Ascending aorta (tissue), 2 donors: ENCODE data around the gene PTPN11. TPM values are rescaled to one million over a fixed set of nuclear protein-coding genes. Genes with fewer than 3 reads are reported as not detected.
"Not testable (repeated sequence)": the region's sequence is repeated elsewhere in the genome, so short reads cannot be mapped to it uniquely, and the experiment has no call there.

Source experiments
- DNase-seq, 2 donors: peaks; one replicate each; pipeline ENCODE4 v3.0.0-alpha.2; 2019; ENCODE audit warnings: low spot score in 2 of 2
- H3K27ac ChIP-seq, 2 donors: fragments of 200-600 bp; sonication (generic); one replicate each; pipeline ENCODE4 v1.5.1; 2016 to 2017; ENCODE audit warnings: mild to moderate bottlenecking in 1 of 2
- H3K27me3 ChIP-seq: fragments of 200-600 bp; sonication (generic); one replicate; pipeline ENCODE4 v1.5.1; 2017
- H3K36me3 ChIP-seq, 2 donors: fragments of 200-600 bp; sonication (generic); one replicate each; pipeline ENCODE4 v1.5.1; 2016
- H3K4me1 ChIP-seq, 2 donors: fragments of 200-600 bp; sonication (generic); one replicate each; pipeline ENCODE4 v1.5.1; 2016 to 2017; ENCODE audit warnings: mild to moderate bottlenecking in 1 of 2
- H3K4me3 ChIP-seq, 2 donors: fragments of 200-600 bp; sonication (generic); one replicate each; pipeline ENCODE4 v1.5.1; 2016 to 2017; ENCODE audit warnings: mild to moderate bottlenecking in 1 of 2
- H3K9me3 ChIP-seq, 2 donors: fragments of 200-600 bp; sonication (generic); one replicate each; pipeline ENCODE4 v1.5.1; 2016
- intact Hi-C: fragments of 100-400 bp; cut with DNase I; formaldehyde crosslinking; loops from one replicate; pipeline ENCODE4 v1.15.1; 2023
- total RNA-seq: library from RNA; depleted of rRNA; stranded (reverse); fragments of >200 nt; gene quantifications from one replicate; pipeline ENCODE4 v1.1.0, GENCODE V29; 2016
- TF ChIP-seq, protein P1 (sequence below), 3 experiments: fragments of 200-600 bp in 2 of 3; fragments of 450-650 bp in 1 of 3; sonication (generic) in 2 of 3; IDR thresholded peaks; one replicate each; pipeline ENCODE4 v1.5.1; 2016 to 2019; ENCODE audit warnings: antibody characterized with exemption in 3 of 3, mild to moderate bottlenecking in 1 of 3, moderate library complexity in 1 of 3

Gene PTPN11
- total RNA-seq, 1 donor from 2014 or later, result 70.2 TPM

DNA sequence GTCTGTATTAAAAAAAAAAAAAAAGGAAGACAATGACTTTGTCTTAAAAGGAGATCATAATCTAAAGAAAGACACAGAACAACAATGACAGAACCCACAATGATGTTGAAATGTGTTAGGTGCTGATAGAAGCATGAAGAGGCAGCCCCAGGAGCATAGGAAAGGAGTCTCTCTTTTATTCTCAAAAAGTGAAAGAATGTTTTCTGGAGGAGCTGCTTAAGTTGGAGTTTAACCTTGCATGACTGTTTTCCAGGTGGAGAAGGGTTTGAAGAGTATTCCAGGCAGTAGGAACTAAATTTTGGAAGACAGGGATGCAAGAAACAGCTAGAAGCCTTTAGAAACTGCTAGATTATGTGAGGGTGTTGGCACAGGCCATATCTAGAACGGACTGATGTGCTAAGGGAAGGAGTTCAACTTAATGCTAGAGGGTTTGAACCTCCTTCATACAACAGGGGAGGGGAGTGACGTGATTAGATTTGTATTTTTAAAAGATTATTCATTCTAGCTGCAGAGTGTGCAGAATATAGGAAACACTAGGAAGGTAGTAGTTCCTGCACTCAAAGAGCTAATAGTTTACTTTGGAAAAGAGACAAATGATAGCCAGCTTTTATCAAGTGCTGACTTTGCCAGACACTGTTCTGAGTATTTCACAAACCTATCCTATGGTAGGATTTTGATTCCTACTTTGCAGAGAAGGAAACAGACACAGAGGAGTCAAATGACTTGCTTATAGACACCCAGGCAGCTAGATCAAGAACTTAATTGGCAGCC, 4.7 kb upstream of the PTPN11 start:
- Histone ChIP-seq H3K4me3 (no peak overlapping the region), H3K36me3 (no peaks in the 10 kb centered on the region), H3K27ac (no peak overlapping the region), H3K4me1 (peaks cover 0 to 8% of the 10 kb centered on the region in 2 donors), H3K27me3 (no peaks in the 10 kb centered on the region), H3K9me3 (no peaks in the 10 kb centered on the region)
- TF ChIP-seq, protein P1, sequence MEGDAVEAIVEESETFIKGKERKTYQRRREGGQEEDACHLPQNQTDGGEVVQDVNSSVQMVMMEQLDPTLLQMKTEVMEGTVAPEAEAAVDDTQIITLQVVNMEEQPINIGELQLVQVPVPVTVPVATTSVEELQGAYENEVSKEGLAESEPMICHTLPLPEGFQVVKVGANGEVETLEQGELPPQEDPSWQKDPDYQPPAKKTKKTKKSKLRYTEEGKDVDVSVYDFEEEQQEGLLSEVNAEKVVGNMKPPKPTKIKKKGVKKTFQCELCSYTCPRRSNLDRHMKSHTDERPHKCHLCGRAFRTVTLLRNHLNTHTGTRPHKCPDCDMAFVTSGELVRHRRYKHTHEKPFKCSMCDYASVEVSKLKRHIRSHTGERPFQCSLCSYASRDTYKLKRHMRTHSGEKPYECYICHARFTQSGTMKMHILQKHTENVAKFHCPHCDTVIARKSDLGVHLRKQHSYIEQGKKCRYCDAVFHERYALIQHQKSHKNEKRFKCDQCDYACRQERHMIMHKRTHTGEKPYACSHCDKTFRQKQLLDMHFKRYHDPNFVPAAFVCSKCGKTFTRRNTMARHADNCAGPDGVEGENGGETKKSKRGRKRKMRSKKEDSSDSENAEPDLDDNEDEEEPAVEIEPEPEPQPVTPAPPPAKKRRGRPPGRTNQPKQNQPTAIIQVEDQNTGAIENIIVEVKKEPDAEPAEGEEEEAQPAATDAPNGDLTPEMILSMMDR (IDR thresholded peaks at IDR 0.05), result no peak
- intact Hi-C loops, result no loop called here
- no peak for DNase-seq

DNA sequence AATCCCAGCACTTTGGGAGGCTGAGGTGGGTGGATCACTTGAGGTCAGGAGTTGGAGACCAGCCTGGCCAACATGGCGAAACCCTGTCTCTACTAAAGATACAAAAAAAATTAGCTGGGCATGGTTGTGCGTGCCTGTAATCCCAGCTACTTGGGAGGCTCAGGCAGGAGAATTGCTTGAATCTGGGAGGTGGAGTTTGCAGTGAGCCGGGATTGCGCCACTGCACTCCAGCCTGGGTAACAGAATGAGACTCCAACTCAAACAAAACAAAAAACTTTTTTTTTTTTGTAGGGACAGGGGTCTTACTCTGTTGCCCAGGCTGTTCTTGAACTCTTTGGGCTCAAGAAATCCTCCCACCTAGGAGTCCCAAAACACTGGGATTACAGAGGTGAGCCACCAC, 3.3 kb upstream of the PTPN11 start:
- not testable (repeated sequence) for H3K27me3 ChIP-seq

DNA sequence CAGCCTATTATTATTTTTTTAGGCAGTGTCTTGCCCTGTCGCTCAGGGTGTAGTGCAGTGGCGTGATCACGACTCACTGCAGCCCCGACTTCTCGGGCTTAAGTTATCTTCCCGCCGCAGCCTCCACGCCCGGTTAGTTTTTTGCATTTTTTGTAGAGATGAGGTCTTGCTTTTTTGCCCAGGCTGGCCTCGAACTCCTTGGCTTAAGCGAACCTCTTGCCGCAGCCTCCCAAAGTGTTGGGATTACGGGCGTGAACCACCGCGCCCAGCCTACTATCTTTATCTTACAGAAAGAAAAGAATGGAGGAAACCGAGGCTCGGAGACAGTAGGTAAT, 507 bp upstream of the PTPN11 start:
- no peaks in the 10 kb centered on the region for H3K27me3 ChIP-seq
- H3K4me3 ChIP-seq, result peak overlapping the region; percentile 84 to 95
- H3K36me3 ChIP-seq, result no peaks in the 10 kb centered on the region
- intact Hi-C loops, result loop anchor here (1.0 to 5.0 kb wide), 2 partner anchors 9 to 291 kb away; partner anchors contain the start of genes RPL6 and TRAFD1
- TF ChIP-seq, protein P1 (IDR thresholded peaks at IDR 0.05), result no peak
- no peak for DNase-seq
- H3K9me3 ChIP-seq, result no peaks in the 10 kb centered on the region
- peaks cover 7 to 38% of the 10 kb centered on the region in 2 donors for H3K4me1 ChIP-seq
- peak overlapping the region; percentile 98 to 99 for H3K27ac ChIP-seq

More for the DNA sequence above, 3.3 kb upstream of the PTPN11 start:
- intact Hi-C loops, result loop anchor here (5.0 kb wide), 1 partner anchor 288 kb away; the partner anchor contains the start of gene TRAFD1
- H3K36me3 ChIP-seq, H3K4me3 ChIP-seq, DNase-seq, H3K27ac ChIP-seq, H3K9me3 ChIP-seq: not testable (repeated sequence)
- peaks cover 7 to 17% of the 10 kb centered on the region in 2 donors for H3K4me1 ChIP-seq

DNA sequence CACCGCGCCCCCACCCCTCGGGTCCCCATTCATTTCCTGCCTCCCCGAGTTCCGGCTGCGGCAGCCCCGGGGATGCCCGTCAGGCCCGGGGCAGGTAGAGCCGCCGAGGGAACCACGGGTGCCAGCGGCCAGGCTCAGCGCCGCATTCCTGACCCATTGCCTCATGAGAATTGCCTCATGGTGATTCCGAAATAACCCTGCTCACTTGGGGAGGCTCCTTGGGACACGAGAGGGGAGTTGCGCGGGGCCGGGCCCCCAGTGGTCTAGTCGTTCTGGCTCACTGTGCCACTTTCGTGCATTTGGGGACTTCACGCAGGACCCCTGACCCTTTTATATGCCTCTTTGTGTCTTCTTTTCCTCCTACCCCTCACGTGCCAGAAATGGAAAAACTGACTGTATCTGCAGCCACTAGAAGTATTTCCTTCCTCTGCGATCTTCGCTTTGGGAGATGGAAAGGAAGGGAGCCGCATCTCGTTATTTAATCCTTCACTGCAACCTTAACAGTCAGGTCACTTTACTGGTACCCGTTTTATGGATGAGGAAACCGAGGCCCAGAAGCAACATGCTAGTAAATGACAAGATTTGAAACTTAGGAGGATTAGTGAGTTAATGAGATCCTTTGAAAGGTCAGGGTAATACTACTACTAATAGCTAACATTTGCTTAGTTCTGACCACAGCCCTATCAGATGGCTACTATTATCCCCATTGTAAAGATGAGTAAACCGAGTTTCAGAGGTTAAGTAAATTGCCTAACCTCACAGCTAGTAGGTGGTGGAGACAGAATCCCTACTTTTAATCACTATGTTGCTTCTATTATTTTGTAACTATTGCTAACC, 768 bp downstream of the PTPN11 start:
- intact Hi-C loops, result loop anchor here (5.0 kb wide), 1 partner anchor 292 kb away; the partner anchor contains the start of gene TRAFD1
- no peaks in the 10 kb centered on the region for H3K36me3 ChIP-seq
- peak overlapping the region; percentile 98 to 99 for H3K27ac ChIP-seq
- peak overlapping the region; percentile 84 to 95 for H3K4me3 ChIP-seq
- TF ChIP-seq, protein P1 (IDR thresholded peaks at IDR 0.05), result no peak
- peaks cover 7 to 43% of the 10 kb centered on the region in 2 donors for H3K4me1 ChIP-seq
- H3K27me3 ChIP-seq, result no peaks in the 10 kb centered on the region
- no peaks in the 10 kb centered on the region for H3K9me3 ChIP-seq
- peak in 1 of 2 donors; percentile 90 for DNase-seq

DNA sequence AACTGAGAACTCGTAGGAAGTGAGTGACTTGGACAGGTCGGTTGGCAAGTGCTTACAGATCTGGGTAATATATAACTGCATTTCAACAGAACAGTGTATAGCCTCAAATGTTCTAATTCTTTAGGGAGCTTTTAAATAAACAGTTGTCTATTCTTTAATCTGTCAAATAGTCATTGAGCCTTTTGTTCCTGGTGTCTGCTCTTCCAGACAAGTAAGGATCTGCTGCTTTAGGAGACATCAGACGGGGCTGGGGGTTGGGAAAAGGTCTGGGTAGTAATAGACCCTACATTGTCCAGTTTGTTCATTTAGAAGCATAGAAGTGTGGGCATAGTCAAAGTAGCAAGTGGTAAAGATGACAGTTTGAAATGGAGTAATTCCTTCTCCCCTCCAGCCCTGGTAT, 2.0 kb downstream of the PTPN11 start:
- Histone ChIP-seq H3K9me3 (no peaks in the 10 kb centered on the region), H3K36me3 (no peaks in the 10 kb centered on the region), H3K4me3 (peak overlapping the region in 1 of 2 donors; percentile 84), H3K27ac (no peak overlapping the region), H3K4me1 (peaks cover 7 to 43% of the 10 kb centered on the region in 2 donors), H3K27me3 (no peaks in the 10 kb centered on the region)
- peak in 1 of 2 donors; percentile 9 for DNase-seq
- intact Hi-C loops, result no loop called here
- TF ChIP-seq, protein P1 (IDR thresholded peaks at IDR 0.05), result no peak

DNA sequence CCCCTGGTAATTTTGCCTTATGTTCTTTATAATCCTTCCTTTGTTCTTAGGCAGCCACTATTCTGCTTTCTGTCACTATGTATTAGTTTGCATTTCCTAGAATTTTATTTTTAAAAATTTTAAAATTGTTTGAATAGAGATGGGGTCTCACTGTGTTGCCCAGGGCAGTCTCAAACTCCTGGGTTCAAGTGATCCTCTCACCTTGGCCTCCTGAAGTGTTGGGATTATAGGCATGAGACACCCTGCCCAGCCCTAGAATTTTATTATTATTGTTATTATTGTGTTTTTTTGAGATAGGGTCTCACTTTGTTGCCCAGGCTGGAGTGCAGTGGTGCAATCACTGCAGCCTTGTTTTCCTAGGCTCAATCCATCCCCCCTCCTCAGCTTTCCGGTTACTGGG, 2.6 kb downstream of the PTPN11 start:
- TF ChIP-seq, protein P1 (IDR thresholded peaks at IDR 0.05), result no peak
- no peaks in the 10 kb centered on the region for H3K27me3 ChIP-seq
- no peaks in the 10 kb centered on the region for H3K9me3 ChIP-seq
- no peaks in the 10 kb centered on the region for H3K36me3 ChIP-seq
- H3K4me3 ChIP-seq, result no peak overlapping the region
- intact Hi-C loops, result no loop called here
- DNase-seq, result no peak
- H3K27ac ChIP-seq, result no peak overlapping the region
- peaks cover 7 to 43% of the 10 kb centered on the region in 2 donors for H3K4me1 ChIP-seq
